Measurements from ENCODE around the gene GGT6.

The GGT6 gene

GRCh38 chr17:4537451-4538235 is 22.7 kb downstream of the GGT6 start:
- no peak for DNase-seq (ENCODE audit: low read depth)

- DNase-seq (ENCODE audit: low read depth): no peak
Measured at GRCh38 chr17:4536742-4537411, 23.5 kb downstream of the GGT6 start.

GRCh38 chr17:4536259-4536741 is 24.1 kb downstream of the GGT6 start:
- DNase-seq (ENCODE audit: low read depth): no peak

GRCh38 chr17:4535667-4536258 is 24.6 kb downstream of the GGT6 start:
- no peak for DNase-seq (ENCODE audit: low read depth)

- no peak for DNase-seq (ENCODE audit: low read depth)
Measured at GRCh38 chr17:4534928-4535666, 25.3 kb downstream of the GGT6 start.

GRCh38 chr17:4534515-4534914 is 25.9 kb downstream of the GGT6 start:
- no peak for DNase-seq (ENCODE audit: low read depth)

- DNase-seq (ENCODE audit: low read depth): no peak
Measured at GRCh38 chr17:4533523-4534504, 26.6 kb downstream of the GGT6 start.

GRCh38 chr17:4532860-4533522 is 27.4 kb downstream of the GGT6 start:
- no peak for DNase-seq (ENCODE audit: low read depth)

- no peak for DNase-seq (ENCODE audit: low read depth)
Measured at GRCh38 chr17:4531988-4532736, 28.2 kb downstream of the GGT6 start.

- DNase-seq (ENCODE audit: low read depth): no peak
Measured at GRCh38 chr17:4530799-4531730, 29.3 kb downstream of the GGT6 start.

- no peak for DNase-seq (ENCODE audit: low read depth)
Measured at GRCh38 chr17:4529533-4530152, 30.7 kb downstream of the GGT6 start.

GRCh38 chr17:4527566-4528125 is 32.7 kb downstream of the GGT6 start:
- DNase-seq (ENCODE audit: low read depth): no peak

- DNase-seq (ENCODE audit: low read depth): no peak
Measured at GRCh38 chr17:4527134-4527533, 33.2 kb downstream of the GGT6 start.

GRCh38 chr17:4525691-4526397 is 34.5 kb downstream of the GGT6 start:
- no peak for DNase-seq (ENCODE audit: low read depth)

- no peak for DNase-seq (ENCODE audit: low read depth)
Measured at GRCh38 chr17:4523946-4524345, 36.4 kb downstream of the GGT6 start.

GRCh38 chr17:4522661-4523060 is 37.7 kb downstream of the GGT6 start:
- no peak for DNase-seq (ENCODE audit: low read depth)

- DNase-seq (ENCODE audit: low read depth): peak; percentile 21
Measured at GRCh38 chr17:4520894-4521600, 39.3 kb downstream of the GGT6 start.

Measured in GM04504 (cell line).